ENCODE measurements around the gene XXYLT1.

DNA sequence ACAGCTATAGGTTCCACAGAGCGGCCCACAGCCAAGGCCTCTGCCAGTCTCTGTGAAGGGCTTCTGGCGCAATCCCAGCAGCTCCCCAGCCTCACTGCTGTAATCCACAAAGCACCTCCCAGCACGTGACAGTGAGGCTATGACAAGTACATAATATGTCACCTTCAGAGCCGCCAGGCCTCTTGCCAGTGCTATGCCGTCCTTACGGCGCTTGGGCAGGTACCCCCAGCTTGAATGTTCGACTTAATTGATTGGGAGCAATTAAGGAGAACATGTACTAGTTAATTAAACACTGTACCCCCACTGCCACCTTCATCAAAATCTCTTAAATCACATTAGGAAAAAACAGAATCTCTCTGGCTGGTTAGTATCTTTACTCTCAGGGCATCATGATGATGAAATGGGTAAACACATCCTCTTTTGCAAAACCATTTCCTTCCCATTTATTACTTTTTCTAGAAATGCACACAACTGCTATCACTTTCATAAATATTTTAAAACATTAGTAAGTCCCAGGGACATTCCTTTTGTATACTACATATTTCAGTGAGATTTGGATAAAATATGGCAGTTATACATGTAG lies 169.9 kb downstream of the XXYLT1 start:
- TF ChIP-seq, protein P1, sequence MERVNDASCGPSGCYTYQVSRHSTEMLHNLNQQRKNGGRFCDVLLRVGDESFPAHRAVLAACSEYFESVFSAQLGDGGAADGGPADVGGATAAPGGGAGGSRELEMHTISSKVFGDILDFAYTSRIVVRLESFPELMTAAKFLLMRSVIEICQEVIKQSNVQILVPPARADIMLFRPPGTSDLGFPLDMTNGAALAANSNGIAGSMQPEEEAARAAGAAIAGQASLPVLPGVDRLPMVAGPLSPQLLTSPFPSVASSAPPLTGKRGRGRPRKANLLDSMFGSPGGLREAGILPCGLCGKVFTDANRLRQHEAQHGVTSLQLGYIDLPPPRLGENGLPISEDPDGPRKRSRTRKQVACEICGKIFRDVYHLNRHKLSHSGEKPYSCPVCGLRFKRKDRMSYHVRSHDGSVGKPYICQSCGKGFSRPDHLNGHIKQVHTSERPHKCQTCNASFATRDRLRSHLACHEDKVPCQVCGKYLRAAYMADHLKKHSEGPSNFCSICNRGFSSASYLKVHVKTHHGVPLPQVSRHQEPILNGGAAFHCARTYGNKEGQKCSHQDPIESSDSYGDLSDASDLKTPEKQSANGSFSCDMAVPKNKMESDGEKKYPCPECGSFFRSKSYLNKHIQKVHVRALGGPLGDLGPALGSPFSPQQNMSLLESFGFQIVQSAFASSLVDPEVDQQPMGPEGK (CRISPR knock-in tag; IDR thresholded peaks at IDR 0.05; ENCODE audit: borderline replicate concordance): no peak
- TF ChIP-seq, protein P2, sequence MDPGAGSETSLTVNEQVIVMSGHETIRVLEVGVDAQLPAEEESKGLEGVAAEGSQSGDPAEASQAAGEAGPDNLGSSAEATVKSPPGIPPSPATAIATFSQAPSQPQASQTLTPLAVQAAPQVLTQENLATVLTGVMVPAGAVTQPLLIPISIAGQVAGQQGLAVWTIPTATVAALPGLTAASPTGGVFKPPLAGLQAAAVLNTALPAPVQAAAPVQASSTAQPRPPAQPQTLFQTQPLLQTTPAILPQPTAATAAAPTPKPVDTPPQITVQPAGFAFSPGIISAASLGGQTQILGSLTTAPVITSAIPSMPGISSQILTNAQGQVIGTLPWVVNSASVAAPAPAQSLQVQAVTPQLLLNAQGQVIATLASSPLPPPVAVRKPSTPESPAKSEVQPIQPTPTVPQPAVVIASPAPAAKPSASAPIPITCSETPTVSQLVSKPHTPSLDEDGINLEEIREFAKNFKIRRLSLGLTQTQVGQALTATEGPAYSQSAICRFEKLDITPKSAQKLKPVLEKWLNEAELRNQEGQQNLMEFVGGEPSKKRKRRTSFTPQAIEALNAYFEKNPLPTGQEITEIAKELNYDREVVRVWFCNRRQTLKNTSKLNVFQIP (CRISPR knock-in tag; IDR thresholded peaks at IDR 0.05; ENCODE audit: borderline replicate concordance, low read depth): no peak
- TF ChIP-seq RARB (CRISPR knock-in tag; IDR thresholded peaks at IDR 0.05) (no peak), TOX (CRISPR knock-in tag; IDR thresholded peaks at IDR 0.05; ENCODE audit: borderline replicate concordance) (no peak), TCF4 (CRISPR knock-in tag; IDR thresholded peaks at IDR 0.05; ENCODE audit: borderline replicate concordance) (no peak), ZFP30 (CRISPR knock-in tag; IDR thresholded peaks at IDR 0.05) (no peak), SNAI2 (CRISPR knock-in tag; IDR thresholded peaks at IDR 0.05) (no peak), ZNF70 (CRISPR knock-in tag; IDR thresholded peaks at IDR 0.05) (no peak), BACH2 (CRISPR knock-in tag; IDR thresholded peaks at IDR 0.05; ENCODE audit: borderline replicate concordance) (no peak)
